HFFc6 (cell line): ENCODE data around the gene COMP. TPM values are rescaled to one million over a fixed set of nuclear protein-coding genes. Genes with fewer than 3 reads are reported as not detected.

Experiments used
- DNase-seq: peaks from one replicate; pipeline ENCODE4 v3.0.0-alpha.2; 2018
- H3K27ac Mint-ChIP-seq: 2 replicates; pipeline ENCODE4 v1.8.0; 2020; ENCODE audit warnings: mild to moderate bottlenecking, mixed read lengths
- H3K27me3 Mint-ChIP-seq: 2 replicates; pipeline ENCODE4 v1.8.0; 2021; ENCODE audit warnings: mild to moderate bottlenecking, moderate library complexity, mixed read lengths; ENCODE audit not compliant: insufficient read depth
- H3K36me3 Mint-ChIP-seq: 2 replicates; pipeline ENCODE4 v1.8.0; 2021; ENCODE audit warnings: low read depth, mixed read lengths
- H3K4me1 Mint-ChIP-seq: 2 replicates; pipeline ENCODE4 v1.8.0; 2020; ENCODE audit warnings: low read depth, mixed read lengths
- H3K4me3 Mint-ChIP-seq: 2 replicates; pipeline ENCODE4 v1.8.0; 2020; ENCODE audit warnings: mild to moderate bottlenecking, moderate library complexity, mixed read lengths
- H3K9me3 Mint-ChIP-seq: 2 replicates; pipeline ENCODE4 v1.8.0; 2020; ENCODE audit warnings: mild to moderate bottlenecking, mixed read lengths
- CTCF ChIP-seq: fragments of 200-600 bp; sonication (generic); IDR thresholded peaks from 2 replicates; pipeline ENCODE4 v1.5.0; 2021; ENCODE audit warnings: antibody characterized with exemption, mild to moderate bottlenecking
- total RNA-seq, 6 experiments: library from RNA; stranded (reverse); fragmentation: NEBNext Ultra II Directional; extraction: Animal tissue kit (Norgen Biotek cat#: 25700); gene quantifications; 2 replicates in 1 of 6; 3 replicates in 5 of 6; pipeline ENCODE4 v1.2.3, GENCODE V29; 2021

The COMP gene
- total RNA-seq, 6 experiments from 2014 or later: 0.67 to 6.1 (median 0.98) TPM

DNA sequence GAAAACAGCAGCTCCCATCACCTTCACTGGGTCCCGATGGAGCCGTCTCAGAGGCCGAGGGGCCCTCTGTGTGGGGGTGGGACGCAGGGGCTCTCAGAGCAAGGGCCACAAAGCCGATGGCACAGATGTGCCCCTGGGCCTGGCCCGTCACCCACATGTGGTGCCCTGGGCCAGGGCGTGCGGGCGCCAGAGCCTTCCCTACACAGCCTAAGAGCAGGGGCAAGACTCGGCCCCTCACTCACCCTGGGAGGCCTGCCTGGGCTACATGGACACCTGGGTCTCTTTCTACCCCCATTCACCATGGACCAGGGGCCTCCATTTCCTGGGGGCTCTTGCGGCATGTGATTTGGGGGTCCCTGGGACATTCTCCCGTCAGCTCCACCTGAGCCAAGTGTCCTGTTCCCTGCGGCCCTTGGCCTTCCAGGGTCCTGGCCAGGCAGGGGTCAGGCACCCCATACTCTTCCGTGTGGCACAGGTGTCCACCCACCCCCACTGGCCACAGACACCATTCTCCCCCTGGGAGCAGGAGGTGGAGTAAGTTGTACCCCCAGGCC lies 10.0 kb downstream of the COMP start:
- Mint-ChIP-seq H3K4me3 (no peak overlapping the region), H3K27ac (no peak overlapping the region), H3K36me3 (no peaks in the 10 kb centered on the region), H3K27me3 (peaks cover 2% of the 10 kb centered on the region), H3K9me3 (no peaks in the 10 kb centered on the region), H3K4me1 (peaks cover 10% of the 10 kb centered on the region)
- TF ChIP-seq CTCF: no peak
- DNase-seq: no peak

DNA sequence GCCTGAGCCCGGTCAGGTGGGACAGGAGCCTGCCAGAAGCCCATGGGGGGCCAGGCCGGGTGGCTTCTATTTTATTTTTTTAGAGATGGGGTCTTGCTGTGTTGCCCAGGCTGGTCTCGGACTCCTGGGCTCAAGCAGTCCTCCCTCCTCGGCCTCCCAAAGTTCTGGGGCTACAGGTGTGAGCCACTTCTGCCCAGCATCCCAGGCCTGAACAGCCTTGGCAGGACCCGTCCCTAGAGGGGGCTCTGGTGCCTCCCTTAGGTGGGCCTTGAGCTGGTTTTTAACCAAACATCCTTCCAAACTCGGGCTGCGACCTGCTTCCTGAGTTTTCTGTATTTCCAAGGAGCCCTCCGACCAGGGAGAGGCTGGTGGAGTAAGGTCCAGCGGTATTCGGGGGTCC lies 10.5 kb downstream of the COMP start:
- no peaks in the 10 kb centered on the region for H3K36me3 Mint-ChIP-seq
- 0 out of 2 replicates have a peak, but pooled peaks have one; percentile 30 for TF ChIP-seq CTCF
- no peak for DNase-seq
- H3K27ac Mint-ChIP-seq: no peak overlapping the region
- H3K9me3 Mint-ChIP-seq: no peaks in the 10 kb centered on the region
- H3K27me3 Mint-ChIP-seq: peaks cover 2% of the 10 kb centered on the region
- peaks cover 13% of the 10 kb centered on the region for H3K4me1 Mint-ChIP-seq
- H3K4me3 Mint-ChIP-seq: no peak overlapping the region

- H3K4me3 Mint-ChIP-seq: no peak overlapping the region
- DNase-seq: no peak
- no peak for TF ChIP-seq CTCF
- no peaks in the 10 kb centered on the region for H3K36me3 Mint-ChIP-seq
- H3K27me3 Mint-ChIP-seq: peaks cover 2% of the 10 kb centered on the region
- no peak overlapping the region for H3K27ac Mint-ChIP-seq
- no peaks in the 10 kb centered on the region for H3K9me3 Mint-ChIP-seq
- peaks cover 13% of the 10 kb centered on the region for H3K4me1 Mint-ChIP-seq
Observed at GRCh38 chr19:18780081-18780480, 11.0 kb downstream of the COMP start.

- no peak overlapping the region for H3K27ac Mint-ChIP-seq
- TF ChIP-seq CTCF: no peak
- no peak for DNase-seq
- no peaks in the 10 kb centered on the region for H3K9me3 Mint-ChIP-seq
- H3K4me3 Mint-ChIP-seq: no peak overlapping the region
- H3K36me3 Mint-ChIP-seq: no peaks in the 10 kb centered on the region
- H3K4me1 Mint-ChIP-seq: peaks cover 13% of the 10 kb centered on the region
- peaks cover 2% of the 10 kb centered on the region for H3K27me3 Mint-ChIP-seq
Observed at GRCh38 chr19:18778826-18779495, 12.1 kb downstream of the COMP start.

DNA sequence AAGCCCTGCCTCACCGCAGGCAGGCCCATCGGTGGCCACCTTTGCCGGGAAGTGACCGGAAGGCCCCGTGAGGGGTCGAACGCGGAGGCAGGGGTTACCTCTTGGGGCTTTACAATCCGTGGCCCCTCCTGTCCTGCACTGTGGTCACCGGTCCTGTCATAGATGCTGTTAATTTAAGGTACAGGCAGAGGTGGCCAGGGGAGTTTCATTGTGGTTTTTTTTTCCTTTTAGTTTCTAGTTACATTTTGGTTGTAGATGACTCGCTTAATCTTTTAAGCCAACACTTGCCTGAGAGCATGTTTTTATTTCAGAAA lies 13.1 kb downstream of the COMP start:
- Mint-ChIP-seq H3K9me3 (no peaks in the 10 kb centered on the region), H3K4me3 (no peak overlapping the region), H3K4me1 (peaks cover 13% of the 10 kb centered on the region), H3K36me3 (no peaks in the 10 kb centered on the region), H3K27ac (no peak overlapping the region; the same call in 1 of the 2 replicates), H3K27me3 (peaks cover 4% of the 10 kb centered on the region)
- DNase-seq: no peak
- TF ChIP-seq CTCF: no peak
